ENCODE measurements around the gene MTCL1.

- TF ChIP-seq, protein P1, sequence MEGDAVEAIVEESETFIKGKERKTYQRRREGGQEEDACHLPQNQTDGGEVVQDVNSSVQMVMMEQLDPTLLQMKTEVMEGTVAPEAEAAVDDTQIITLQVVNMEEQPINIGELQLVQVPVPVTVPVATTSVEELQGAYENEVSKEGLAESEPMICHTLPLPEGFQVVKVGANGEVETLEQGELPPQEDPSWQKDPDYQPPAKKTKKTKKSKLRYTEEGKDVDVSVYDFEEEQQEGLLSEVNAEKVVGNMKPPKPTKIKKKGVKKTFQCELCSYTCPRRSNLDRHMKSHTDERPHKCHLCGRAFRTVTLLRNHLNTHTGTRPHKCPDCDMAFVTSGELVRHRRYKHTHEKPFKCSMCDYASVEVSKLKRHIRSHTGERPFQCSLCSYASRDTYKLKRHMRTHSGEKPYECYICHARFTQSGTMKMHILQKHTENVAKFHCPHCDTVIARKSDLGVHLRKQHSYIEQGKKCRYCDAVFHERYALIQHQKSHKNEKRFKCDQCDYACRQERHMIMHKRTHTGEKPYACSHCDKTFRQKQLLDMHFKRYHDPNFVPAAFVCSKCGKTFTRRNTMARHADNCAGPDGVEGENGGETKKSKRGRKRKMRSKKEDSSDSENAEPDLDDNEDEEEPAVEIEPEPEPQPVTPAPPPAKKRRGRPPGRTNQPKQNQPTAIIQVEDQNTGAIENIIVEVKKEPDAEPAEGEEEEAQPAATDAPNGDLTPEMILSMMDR (IDR thresholded peaks at IDR 0.05): no peak
- TF ChIP-seq POLR2A (IDR thresholded peaks at IDR 0.05): no peak
Measured at GRCh38 chr18:8863427-8863826, 158.1 kb downstream of the MTCL1 start.

All from adrenal gland (tissue), 5 donors.